Colon (tissue), 2 donors: ENCODE measurements around the gene TPST1.
"Not testable (repeated sequence)": the region's sequence is repeated elsewhere in the genome, so short reads cannot be mapped to it uniquely, and the experiment has no call there.

Experiments
- FAIRE-seq: peaks from 2 replicates; lab custom pipeline; 2012; peaks lifted over from hg19 to GRCh38; lab: Jason Lieb, UNC
- donor health status: control.
- donor health status: control.

The TPST1 gene

DNA sequence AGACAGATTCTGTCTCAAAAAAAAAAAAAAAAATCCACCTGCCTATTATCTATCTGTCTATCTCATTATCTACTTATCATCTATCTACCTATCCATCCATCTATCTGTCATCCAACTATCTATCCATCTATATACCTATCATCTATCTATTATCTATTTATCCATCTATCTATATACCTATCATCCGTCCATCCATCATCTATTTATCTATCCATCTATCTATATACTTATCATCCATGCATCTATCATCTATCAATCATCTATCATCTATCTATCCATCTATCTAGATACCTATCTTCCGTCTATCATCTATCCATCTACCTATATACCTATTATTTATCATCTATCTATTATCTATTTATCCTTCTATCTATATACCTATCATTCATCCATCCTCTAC, 16.5 kb upstream of the TPST1 start:
- no peak for FAIRE-seq

- FAIRE-seq = no peak
These were observed 15.2 kb upstream of the TPST1 start for GRCh38 chr7:66189695-66190503.

- FAIRE-seq = no peak
These were observed 14.7 kb upstream of the TPST1 start for GRCh38 chr7:66190504-66190857.

- no peak for FAIRE-seq
These were observed 11.9 kb upstream of the TPST1 start for GRCh38 chr7:66193146-66193725.

GRCh38 chr7:66198469-66198868, 6.7 kb upstream of the TPST1 start:
- FAIRE-seq = no peak

DNA sequence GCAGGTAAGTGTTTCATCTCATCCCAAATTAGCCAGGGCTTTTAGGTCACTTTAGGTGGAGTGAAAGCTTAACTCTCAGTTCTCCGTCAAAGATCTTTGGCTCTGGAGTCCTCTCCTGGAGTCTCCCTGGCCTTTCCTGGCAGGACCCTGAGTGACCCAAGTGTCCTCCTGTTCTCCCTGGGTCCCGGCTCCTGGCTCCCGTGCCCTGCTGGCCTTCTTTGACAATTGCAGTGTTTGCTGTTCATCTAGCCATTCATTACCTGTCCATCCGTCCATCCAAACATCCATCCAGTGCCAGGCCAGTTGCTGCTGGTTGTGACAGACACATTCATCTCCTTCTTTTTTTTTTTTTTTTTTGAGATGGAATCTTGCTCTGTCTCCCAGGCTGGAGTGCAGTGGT, 6.2 kb upstream of the TPST1 start:
- FAIRE-seq = no peak

GRCh38 chr7:66202441-66202840, 2.7 kb upstream of the TPST1 start:
- FAIRE-seq = no peak

DNA sequence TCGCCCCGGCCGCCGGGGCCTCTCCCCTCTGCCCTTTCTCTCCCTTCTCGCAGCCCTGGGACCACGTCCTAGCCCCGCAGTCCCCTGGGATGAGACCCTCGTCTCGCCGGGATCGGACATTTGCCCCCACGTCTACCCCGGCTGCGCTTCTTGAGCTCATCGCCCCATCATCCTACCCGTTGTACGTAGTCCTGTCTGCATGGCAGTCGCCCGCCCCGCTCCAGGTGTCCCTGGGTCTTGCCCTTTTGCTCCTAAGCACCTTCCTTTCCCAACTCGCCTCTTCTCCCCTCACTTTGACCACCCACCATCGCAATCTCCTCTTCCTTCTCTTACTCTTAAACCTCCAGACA, 582 bp downstream of the TPST1 start:
- no peak for FAIRE-seq

DNA sequence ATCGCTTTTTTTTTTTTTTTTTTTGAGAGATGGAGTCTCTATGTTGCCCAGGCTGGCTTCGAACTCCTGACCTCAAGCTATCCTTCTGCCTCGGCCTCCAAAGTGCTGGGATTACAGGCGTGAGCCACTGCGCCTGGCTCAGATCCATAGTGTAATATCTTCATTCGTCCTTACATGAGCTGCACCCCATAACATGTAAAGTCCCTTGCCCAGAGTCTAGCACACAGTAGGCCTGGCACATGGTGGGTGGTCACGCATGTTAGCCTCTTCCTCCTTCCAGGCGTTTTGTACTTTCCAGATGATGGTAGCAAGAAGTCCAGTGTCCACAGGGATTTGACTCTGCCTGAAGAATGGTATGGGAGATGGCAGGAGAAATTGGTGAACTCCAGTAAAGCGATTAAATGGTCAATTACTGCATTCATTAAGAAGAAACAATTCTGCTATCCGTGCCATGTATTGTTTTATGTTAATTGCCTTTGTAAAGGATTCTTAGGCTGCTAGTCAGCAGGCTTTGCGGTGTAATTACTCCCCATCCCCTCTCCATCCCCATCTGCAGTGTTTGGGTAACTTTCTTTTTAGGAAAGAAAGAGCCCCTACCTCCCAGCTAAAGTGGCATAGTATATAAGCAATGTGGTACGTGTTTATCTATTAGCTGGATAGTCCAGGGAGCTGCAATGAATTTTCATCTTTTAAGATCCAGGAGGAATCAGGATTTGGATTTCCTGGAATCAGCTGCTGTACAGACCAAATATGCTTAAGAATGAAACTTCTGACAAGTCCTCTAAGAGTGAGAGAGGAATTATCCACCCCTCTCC, 1.2 kb downstream of the TPST1 start:
- FAIRE-seq = no peak

DNA sequence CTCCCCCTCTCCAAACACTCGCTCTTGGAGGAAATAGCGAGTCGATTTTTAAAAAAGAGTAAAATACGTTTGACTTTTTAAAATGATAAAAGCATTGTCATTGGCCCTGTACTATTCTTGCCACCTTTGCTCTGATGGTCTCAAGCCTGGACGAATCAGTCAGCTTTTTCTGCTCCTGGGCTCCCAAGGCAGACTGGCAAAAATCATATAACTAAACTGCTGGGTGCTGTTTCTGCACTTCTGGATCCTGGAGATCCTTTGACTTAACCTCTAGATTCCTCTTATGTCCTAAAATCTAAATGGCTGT, 1.8 kb downstream of the TPST1 start:
- FAIRE-seq = no peak

GRCh38 chr7:66207540-66207939, 2.4 kb downstream of the TPST1 start:
- no peak for FAIRE-seq

DNA sequence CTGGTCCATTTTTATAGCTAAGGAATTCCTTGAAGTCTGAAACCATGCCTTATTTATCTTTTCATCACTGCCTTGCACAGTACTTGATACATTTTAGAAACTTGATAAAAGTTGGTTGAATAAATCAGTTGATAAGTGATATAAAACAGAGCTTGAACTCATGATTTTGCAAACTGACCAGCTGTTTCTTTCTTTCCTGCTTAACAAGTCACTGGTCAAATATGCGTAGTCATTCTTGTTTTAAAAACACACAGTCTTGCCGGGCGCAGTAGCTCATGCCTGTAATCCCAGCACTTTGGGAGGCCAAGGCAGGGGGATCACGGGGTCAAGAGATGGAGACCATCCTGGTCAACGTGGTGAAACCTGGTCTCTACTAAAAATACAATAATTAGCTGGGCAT, 6.3 kb downstream of the TPST1 start:
- no peak for FAIRE-seq

- no peak for FAIRE-seq
These were observed 8.5 kb downstream of the TPST1 start for GRCh38 chr7:66213637-66214036.

- no peak for FAIRE-seq
These were observed 11.6 kb downstream of the TPST1 start for GRCh38 chr7:66216687-66217086.

DNA sequence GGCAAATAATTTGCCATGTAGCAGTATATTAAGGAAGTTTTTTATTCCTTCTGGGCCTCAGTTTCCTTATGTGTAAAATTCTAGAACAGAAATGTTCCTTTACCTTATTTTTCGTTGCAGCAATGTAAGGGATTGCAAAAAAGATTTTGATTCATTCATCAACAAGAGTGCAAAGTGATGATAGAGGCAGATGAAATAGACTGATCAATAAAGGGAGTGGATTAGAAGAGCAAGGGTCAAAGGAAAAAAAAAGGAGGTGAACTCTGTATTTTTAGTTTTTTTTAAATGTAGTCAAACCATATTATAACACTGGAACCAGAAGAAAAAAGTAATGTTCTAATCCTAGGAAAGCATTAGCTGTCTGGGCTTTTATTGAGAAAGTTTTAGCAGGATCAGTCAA, 14.7 kb downstream of the TPST1 start:
- FAIRE-seq = no peak

DNA sequence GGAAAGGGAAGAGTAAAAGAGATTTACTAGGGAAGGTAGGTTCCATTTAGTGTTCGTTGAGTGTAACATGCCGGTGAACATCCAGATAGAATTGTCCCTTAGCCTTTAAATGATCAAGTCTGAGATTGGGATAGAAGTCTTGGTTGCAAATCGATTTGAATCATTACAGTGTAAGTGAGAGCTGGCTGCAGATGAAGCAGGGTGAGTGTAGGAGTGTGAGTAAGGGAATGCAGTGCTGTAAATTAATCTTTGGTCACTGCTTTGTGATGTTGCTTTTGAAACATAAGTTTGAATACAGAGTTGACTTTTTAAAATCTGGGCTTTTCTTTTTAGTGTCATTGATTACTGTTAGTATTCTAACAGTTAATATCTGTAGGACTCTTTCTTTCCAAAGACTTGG, 16.3 kb downstream of the TPST1 start:
- FAIRE-seq = no peak

- FAIRE-seq = no peak
These were observed 22.7 kb downstream of the TPST1 start for GRCh38 chr7:66227808-66228207.

DNA sequence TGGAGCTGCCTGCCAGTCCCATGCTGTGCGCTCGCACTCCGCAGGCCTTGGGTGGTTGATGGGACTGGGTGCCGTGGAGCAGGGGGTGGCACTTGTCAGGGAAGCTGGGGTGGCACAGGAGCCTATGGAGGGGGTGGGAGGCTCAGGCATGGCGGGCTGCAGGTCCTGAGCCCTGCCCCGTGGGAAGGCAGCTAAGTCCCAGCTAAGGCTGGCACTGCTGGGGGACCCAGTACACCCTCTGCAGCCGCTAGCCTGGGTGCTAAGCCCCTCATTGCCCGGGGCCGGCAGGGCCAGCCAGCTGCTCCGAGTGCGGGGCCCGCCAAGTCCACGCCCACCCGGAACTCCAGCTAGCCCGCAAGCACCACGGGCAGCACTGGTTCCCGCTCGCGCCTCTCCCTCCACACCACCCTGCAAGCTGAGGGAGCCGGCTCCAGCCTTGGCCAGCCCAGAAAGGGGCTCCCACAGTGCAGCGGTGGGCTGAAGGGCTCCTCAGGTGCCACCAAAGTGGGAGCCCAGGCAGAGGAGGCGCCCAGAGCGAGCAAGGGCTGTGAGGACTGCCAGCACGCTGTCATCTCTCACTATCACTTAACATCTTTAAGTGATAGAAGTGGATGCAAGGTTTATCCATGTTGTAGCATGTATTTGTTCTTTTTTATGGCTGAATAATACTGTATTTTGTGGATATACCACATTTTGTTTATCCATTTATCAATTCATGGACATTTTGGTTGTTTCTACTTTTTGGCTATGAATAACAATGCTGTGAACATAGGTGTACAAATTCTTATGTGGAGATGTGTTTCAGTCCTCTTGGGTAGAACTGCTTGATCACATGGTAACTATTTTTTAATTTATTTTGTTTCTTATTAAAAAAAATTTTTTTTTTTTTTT, 26.4 kb downstream of the TPST1 start:
- FAIRE-seq = not testable (repeated sequence)

- no peak for FAIRE-seq
These were observed 28.5 kb downstream of the TPST1 start for GRCh38 chr7:66233638-66234037.

- no peak for FAIRE-seq
These were observed 31.7 kb downstream of the TPST1 start for GRCh38 chr7:66236713-66237303.

- no peak for FAIRE-seq
These were observed 33.0 kb downstream of the TPST1 start for GRCh38 chr7:66237906-66238772.
